ENCODE data around the gene MYRFL. TPM values are rescaled to one million over a fixed set of nuclear protein-coding genes. Genes with fewer than 3 reads are reported as not detected.

The MYRFL gene
- total RNA-seq, 1 experiment from 2014 or later: 1.3 TPM

GRCh38 chr12:69948851-69949250, 123.8 kb downstream of the MYRFL start:
- Mint-ChIP-seq H3K27me3 (ENCODE audit: low read depth) (no peaks in the 10 kb centered on the region), H3K27ac (peak overlapping the region; percentile 61), H3K4me1 (peaks cover 42% of the 10 kb centered on the region), H3K36me3 (peaks cover 14% of the 10 kb centered on the region), H3K9me3 (peaks cover 12% of the 10 kb centered on the region), H3K4me3 (no peak overlapping the region)
- ATAC-seq: peak; percentile 95
- TF ChIP-seq JAZF1 (CRISPR knock-in tag; IDR thresholded peaks at IDR 0.05) (no peak), ZNF219 (CRISPR knock-in tag; IDR thresholded peaks at IDR 0.05; ENCODE audit: borderline replicate concordance) (no peak)
- ChIA-PET CTCF (interaction anchor here (2.1 kb wide), 1 partner anchor 48 kb away, joined by 16 read pairs; no protein-coding TSS in a partner anchor), POLR2A (no interaction called here)
- DNase-seq (ENCODE audit: low spot score): no peak

GRCh38 chr12:69949311-69950002, 124.4 kb downstream of the MYRFL start:
- H3K4me1 Mint-ChIP-seq: peaks cover 48% of the 10 kb centered on the region
- H3K36me3 Mint-ChIP-seq: peaks cover 14% of the 10 kb centered on the region
- no peaks in the 10 kb centered on the region for H3K27me3 Mint-ChIP-seq (ENCODE audit: low read depth)
- ChIA-PET POLR2A (no interaction called here), CTCF (interaction anchor here (0.6 to 2.1 kb wide), 2 partner anchors 49 to 240 kb away, joined by 5 to 16 read pairs; no protein-coding TSS in a partner anchor)
- H3K9me3 Mint-ChIP-seq: peaks cover 12% of the 10 kb centered on the region
- H3K27ac Mint-ChIP-seq: no peak overlapping the region
- no peak for TF ChIP-seq MXD4 (CRISPR knock-in tag; IDR thresholded peaks at IDR 0.05; ENCODE audit: borderline replicate concordance)
- no peak for TF ChIP-seq ZSCAN18 (CRISPR knock-in tag; IDR thresholded peaks at IDR 0.05)
- no peak for TF ChIP-seq PRDM15 (CRISPR knock-in tag; IDR thresholded peaks at IDR 0.05)
- TF ChIP-seq ZNF138 (CRISPR knock-in tag; conservative IDR thresholded peaks at IDR 0.05): no peak
- TF ChIP-seq E2F5 (CRISPR knock-in tag; IDR thresholded peaks at IDR 0.05): no peak
- no peak for TF ChIP-seq CREM (CRISPR knock-in tag; IDR thresholded peaks at IDR 0.05)
- no peak for TF ChIP-seq USF1 (CRISPR knock-in tag; IDR thresholded peaks at IDR 0.05)
- no peak for TF ChIP-seq ATF3 (CRISPR knock-in tag; conservative IDR thresholded peaks at IDR 0.05)
- no peak for TF ChIP-seq E2F1 (CRISPR knock-in tag; IDR thresholded peaks at IDR 0.05)
- no peak for TF ChIP-seq MLX (CRISPR knock-in tag; IDR thresholded peaks at IDR 0.05)
- no peak for TF ChIP-seq NFYB (CRISPR knock-in tag; conservative IDR thresholded peaks at IDR 0.05; ENCODE audit: low read depth)
- TF ChIP-seq IRF2 (CRISPR knock-in tag; IDR thresholded peaks at IDR 0.05; ENCODE audit: borderline replicate concordance, low read depth): no peak
- no peak for TF ChIP-seq TEAD4 (CRISPR knock-in tag; IDR thresholded peaks at IDR 0.05)
- no peak for TF ChIP-seq HMGA2 (CRISPR knock-in tag; IDR thresholded peaks at IDR 0.05)
- TF ChIP-seq TP53 (CRISPR knock-in tag; IDR thresholded peaks at IDR 0.05): no peak
- TF ChIP-seq MYBL2 (CRISPR knock-in tag; IDR thresholded peaks at IDR 0.05): no peak
- no peak for TF ChIP-seq OVOL2 (CRISPR knock-in tag; IDR thresholded peaks at IDR 0.05; ENCODE audit: borderline replicate concordance)
- TF ChIP-seq NFATC4 (CRISPR knock-in tag; IDR thresholded peaks at IDR 0.05): no peak
- peak; percentile 68 for ATAC-seq
- no peak overlapping the region for H3K4me3 Mint-ChIP-seq
- DNase-seq (ENCODE audit: low spot score): no peak

Data from WTC11 (cell line).